Calu3 (cell line): ENCODE results near the gene UNC50. TPM values are rescaled to one million over a fixed set of nuclear protein-coding genes. Genes with fewer than 3 reads are reported as not detected.

Source experiments
- BruUV-seq: library from RNA; stranded (reverse); fragments of 400-500 nt; replicated peaks from 2 replicates; lab custom pipeline; 2021; lab: Mats Ljungman, UMichigan
- CTCF ChIA-PET: fragments of 300-600 bp; sonication (Branson Sonifier 250); formaldehyde crosslinking; loops from one replicate; lab custom pipeline; 2022; ENCODE audit warnings: antibody characterized with exemption; lab: Charles Lee
- DNase-seq: peaks from one replicate; pipeline ENCODE4 v3.0.0; 2022
- H3K27ac Mint-ChIP-seq: one replicate; pipeline ENCODE4 v1.8.0; 2022; ENCODE audit warnings: mixed read lengths; ENCODE audit not compliant: unreplicated experiment
- H3K27me3 Mint-ChIP-seq: one replicate; pipeline ENCODE4 v1.8.0; 2022; ENCODE audit warnings: mixed read lengths; ENCODE audit not compliant: unreplicated experiment
- H3K36me3 Mint-ChIP-seq: one replicate; pipeline ENCODE4 v1.8.0; 2022; ENCODE audit warnings: mild to moderate bottlenecking, moderate library complexity, mixed read lengths; ENCODE audit not compliant: insufficient read depth, unreplicated experiment
- H3K4me1 Mint-ChIP-seq: one replicate; pipeline ENCODE4 v1.8.0; 2022; ENCODE audit warnings: mild to moderate bottlenecking, low read depth, mixed read lengths; ENCODE audit not compliant: unreplicated experiment
- H3K4me3 Mint-ChIP-seq: one replicate; pipeline ENCODE4 v1.8.0; 2022; ENCODE audit warnings: mild to moderate bottlenecking, low read depth, moderate library complexity, mixed read lengths; ENCODE audit not compliant: unreplicated experiment
- H3K9me3 Mint-ChIP-seq: one replicate; pipeline ENCODE4 v1.8.0; 2022; ENCODE audit warnings: low read depth, mixed read lengths; ENCODE audit not compliant: unreplicated experiment
- intact Hi-C: fragments of 100-400 bp; cut with micrococcal nuclease; formaldehyde crosslinking; loops from one replicate; pipeline ENCODE4 v1.10.0; 2022; ENCODE audit not compliant: unreplicated experiment
- total RNA-seq: library from RNA; stranded (reverse); gene quantifications from 2 replicates; pipeline ENCODE4 v1.2.3, GENCODE V29; 2022
- TF ChIP-seq, protein P1 (sequence below): fragments of 200-600 bp; IDR thresholded peaks from one replicate; pipeline ENCODE4 v1.8.0; 2022; ENCODE audit warnings: antibody characterized with exemption; ENCODE audit not compliant: unreplicated experiment

UNC50 gene
- total RNA-seq, 1 experiment from 2014 or later = 33.0 TPM

DNA sequence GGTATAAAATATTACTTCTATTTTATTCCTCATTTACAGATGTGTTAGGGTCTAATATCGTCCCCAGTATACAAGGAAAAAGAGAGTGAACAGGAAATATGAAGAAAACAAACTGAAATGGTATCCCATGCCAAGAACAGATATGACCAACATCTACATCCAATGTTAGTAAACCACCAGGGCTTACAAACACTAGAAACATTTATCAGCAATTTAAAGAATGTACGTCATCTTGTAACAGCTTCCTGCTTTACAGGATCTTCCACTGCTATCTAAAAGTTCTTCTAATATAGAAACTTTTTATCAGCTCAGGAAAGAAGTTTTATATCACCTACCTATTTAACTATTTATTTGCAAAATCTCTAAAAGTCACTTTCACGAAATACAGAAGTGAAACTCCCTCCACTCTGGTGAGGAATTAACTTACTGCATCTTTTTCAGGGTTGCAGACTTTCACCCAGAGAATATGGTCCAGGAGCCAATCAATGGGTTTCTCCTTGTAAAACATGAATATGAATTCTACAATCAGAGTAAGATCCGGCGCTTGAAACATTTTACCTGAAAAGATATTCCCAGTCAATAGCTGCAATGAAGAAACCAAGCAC lies 35.2 kb downstream of the UNC50 start:
- Mint-ChIP-seq H3K27me3 (no peaks in the 10 kb centered on the region), H3K36me3 (peaks cover 4% of the 10 kb centered on the region), H3K9me3 (no peaks in the 10 kb centered on the region), H3K4me3 (no peak overlapping the region), H3K27ac (no peak overlapping the region), H3K4me1 (no peaks in the 10 kb centered on the region)
- CTCF ChIA-PET = no interaction called here
- no peak for DNase-seq
- TF ChIP-seq, protein P1, sequence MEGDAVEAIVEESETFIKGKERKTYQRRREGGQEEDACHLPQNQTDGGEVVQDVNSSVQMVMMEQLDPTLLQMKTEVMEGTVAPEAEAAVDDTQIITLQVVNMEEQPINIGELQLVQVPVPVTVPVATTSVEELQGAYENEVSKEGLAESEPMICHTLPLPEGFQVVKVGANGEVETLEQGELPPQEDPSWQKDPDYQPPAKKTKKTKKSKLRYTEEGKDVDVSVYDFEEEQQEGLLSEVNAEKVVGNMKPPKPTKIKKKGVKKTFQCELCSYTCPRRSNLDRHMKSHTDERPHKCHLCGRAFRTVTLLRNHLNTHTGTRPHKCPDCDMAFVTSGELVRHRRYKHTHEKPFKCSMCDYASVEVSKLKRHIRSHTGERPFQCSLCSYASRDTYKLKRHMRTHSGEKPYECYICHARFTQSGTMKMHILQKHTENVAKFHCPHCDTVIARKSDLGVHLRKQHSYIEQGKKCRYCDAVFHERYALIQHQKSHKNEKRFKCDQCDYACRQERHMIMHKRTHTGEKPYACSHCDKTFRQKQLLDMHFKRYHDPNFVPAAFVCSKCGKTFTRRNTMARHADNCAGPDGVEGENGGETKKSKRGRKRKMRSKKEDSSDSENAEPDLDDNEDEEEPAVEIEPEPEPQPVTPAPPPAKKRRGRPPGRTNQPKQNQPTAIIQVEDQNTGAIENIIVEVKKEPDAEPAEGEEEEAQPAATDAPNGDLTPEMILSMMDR = no peak
- no TSS peak for BruUV-seq
- intact Hi-C loops = no loop called here

DNA sequence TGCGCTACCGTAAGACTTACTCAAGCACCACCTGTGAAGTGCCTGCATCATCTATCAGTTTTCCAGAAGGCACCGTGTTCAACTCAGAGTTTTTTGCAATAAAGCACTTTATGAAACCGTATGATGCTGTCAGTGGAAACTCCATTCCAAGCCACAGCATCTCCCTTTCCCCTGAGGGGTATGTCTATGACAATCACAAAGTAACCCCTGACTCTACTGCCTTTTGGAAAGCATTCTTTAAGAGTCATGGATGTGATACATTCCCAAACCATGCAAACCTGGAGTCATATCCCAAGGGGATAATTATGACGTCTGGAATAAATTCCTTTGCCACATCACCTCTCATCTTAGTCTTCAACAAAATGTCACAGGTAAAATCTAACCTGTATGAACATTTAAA lies 39.2 kb downstream of the UNC50 start:
- CTCF ChIA-PET = no interaction called here
- BruUV-seq = no TSS peak

DNA sequence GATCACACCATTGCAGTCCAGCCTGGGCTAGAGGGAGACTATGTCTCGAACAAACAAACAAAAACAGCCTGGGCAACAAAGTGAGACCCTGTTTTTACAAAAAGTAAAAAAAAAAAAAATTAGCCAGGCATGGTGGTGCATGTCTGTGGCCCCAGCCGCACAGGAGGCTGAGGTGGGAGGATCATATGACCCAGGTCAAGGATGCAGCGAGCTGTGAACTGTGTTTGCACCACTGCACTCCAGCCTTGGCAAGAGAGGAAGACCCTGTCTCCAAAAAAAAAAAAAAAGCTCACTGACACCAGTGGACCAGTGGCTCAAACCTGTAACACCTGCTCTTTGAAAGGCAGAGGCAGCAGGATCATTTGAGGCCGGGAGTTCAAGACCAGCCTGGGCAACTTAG lies 40.1 kb downstream of the UNC50 start:
- Mint-ChIP-seq H3K4me3 (no peak overlapping the region), H3K36me3 (no peaks in the 10 kb centered on the region), H3K9me3 (no peaks in the 10 kb centered on the region), H3K27me3 (no peaks in the 10 kb centered on the region), H3K4me1 (peaks cover 7% of the 10 kb centered on the region), H3K27ac (no peak overlapping the region)
- no TSS peak for BruUV-seq
- DNase-seq = no peak
- TF ChIP-seq, protein P1 = no peak
- CTCF ChIA-PET = interaction anchor here (1.3 to 1.7 kb wide), 3 partner anchors 82 to 221 kb away, joined by 3 to 6 read pairs (median 5); no protein-coding TSS in a partner anchor
- intact Hi-C loops = no loop called here

More for the DNA sequence above, 39.2 kb downstream of the UNC50 start:
- Mint-ChIP-seq H3K27me3 (no peaks in the 10 kb centered on the region), H3K9me3 (no peaks in the 10 kb centered on the region), H3K4me1 (peaks cover 7% of the 10 kb centered on the region), H3K4me3 (no peak overlapping the region), H3K27ac (no peak overlapping the region), H3K36me3 (no peaks in the 10 kb centered on the region)
- no peak for DNase-seq
- TF ChIP-seq, protein P1 = no peak
- intact Hi-C loops = no loop called here

DNA sequence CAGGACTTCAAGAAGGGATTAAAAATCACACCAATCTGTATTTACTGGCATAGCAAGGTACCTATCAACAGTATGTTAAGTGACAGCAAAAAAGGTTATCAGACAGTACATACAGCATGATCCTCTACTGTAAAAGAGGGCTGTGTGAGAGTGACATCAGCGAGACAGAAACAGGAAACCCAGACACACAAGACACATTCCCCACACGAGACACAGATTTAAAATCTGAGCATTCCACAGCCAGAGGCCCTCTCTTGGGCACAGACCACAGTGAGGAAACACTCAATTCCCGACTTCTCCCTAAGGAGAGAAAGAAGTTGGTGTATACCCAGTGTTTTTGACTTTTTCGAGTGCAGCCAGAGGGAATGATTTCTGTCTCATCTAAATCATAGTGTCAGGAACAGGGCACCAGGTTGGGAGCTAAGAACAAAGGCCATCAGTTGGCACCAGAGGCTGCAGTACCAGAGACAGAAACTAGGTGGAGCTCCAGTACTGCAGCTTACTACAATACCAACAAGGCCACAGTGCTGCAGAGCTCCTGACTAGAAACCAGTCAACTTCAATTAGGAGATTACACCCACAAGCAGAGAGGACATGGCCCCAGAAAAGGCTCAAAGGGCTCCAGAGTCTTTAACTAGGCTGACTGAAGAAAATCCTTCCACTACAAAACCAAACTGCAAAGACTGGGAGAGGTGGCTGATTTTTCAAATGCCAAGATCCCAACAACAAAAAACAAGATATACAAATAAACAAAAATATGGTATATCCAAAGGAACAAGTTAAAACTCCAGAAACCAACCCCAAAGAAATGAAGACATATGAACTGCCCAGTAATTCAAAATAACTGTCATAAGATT lies 41.0 kb downstream of the UNC50 start:
- no peaks in the 10 kb centered on the region for H3K36me3 Mint-ChIP-seq
- intact Hi-C loops = loop anchor here (1.0 kb wide), 2 partner anchors 188 to 417 kb away; no protein-coding TSS in a partner anchor
- BruUV-seq = no TSS peak
- CTCF ChIA-PET = interaction anchor here (0.6 to 1.7 kb wide), 13 partner anchors 40 to 429 kb away, joined by 3 to 25 read pairs (median 5); partner anchors contain the start of genes COA5, CRACDL, MGAT4A and UNC50
- TF ChIP-seq, protein P1 = peak; percentile 94
- H3K9me3 Mint-ChIP-seq = no peaks in the 10 kb centered on the region
- H3K4me3 Mint-ChIP-seq = no peak overlapping the region
- peak; percentile 75 for DNase-seq
- no peaks in the 10 kb centered on the region for H3K27me3 Mint-ChIP-seq
- H3K4me1 Mint-ChIP-seq = peaks cover 7% of the 10 kb centered on the region
- no peak overlapping the region for H3K27ac Mint-ChIP-seq
